Astrocyte of the cerebellum (primary cell): ENCODE results near the gene ORC4.

Experiments used
- DNase-seq: peaks from one replicate; pipeline ENCODE4 v3.0.0-alpha.2; 2011; ENCODE audit warnings: low read depth
- H3K4me3 ChIP-seq: 2 replicates; pipeline ENCODE4 v1.5.1; 2011; ENCODE audit warnings: mild to moderate bottlenecking, low read depth, low read length, moderate library complexity
- in situ Hi-C: cut with HindIII; loops from 2 replicates; pipeline ENCODE4 v1.10.0; 2017; ENCODE audit warnings: low sequenced_read_pairs
- TF ChIP-seq, protein P1 (sequence below): IDR thresholded peaks from 2 replicates; pipeline ENCODE4 v1.5.1; 2012; ENCODE audit warnings: low read length, low read depth, moderate library complexity, mild to moderate bottlenecking; ENCODE audit errors: missing control alignments

ORC4 gene

GRCh38 chr2:147989809-147990403 lies 30.6 kb downstream of the ORC4 start:
- TF ChIP-seq, protein P1, sequence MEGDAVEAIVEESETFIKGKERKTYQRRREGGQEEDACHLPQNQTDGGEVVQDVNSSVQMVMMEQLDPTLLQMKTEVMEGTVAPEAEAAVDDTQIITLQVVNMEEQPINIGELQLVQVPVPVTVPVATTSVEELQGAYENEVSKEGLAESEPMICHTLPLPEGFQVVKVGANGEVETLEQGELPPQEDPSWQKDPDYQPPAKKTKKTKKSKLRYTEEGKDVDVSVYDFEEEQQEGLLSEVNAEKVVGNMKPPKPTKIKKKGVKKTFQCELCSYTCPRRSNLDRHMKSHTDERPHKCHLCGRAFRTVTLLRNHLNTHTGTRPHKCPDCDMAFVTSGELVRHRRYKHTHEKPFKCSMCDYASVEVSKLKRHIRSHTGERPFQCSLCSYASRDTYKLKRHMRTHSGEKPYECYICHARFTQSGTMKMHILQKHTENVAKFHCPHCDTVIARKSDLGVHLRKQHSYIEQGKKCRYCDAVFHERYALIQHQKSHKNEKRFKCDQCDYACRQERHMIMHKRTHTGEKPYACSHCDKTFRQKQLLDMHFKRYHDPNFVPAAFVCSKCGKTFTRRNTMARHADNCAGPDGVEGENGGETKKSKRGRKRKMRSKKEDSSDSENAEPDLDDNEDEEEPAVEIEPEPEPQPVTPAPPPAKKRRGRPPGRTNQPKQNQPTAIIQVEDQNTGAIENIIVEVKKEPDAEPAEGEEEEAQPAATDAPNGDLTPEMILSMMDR = peak; percentile 60
- DNase-seq = peak; percentile 43
- in situ Hi-C loops = loop anchor here (25.0 kb wide), 2 partner anchors 522 to 997 kb away; no protein-coding TSS in a partner anchor
- H3K4me3 ChIP-seq = no peak overlapping the region

GRCh38 chr2:147989102-147989501 lies 31.4 kb downstream of the ORC4 start:
- in situ Hi-C loops = loop anchor here (25.0 kb wide), 2 partner anchors 523 to 998 kb away; no protein-coding TSS in a partner anchor
- H3K4me3 ChIP-seq = no peak overlapping the region
- TF ChIP-seq, protein P1 = no peak
- no peak for DNase-seq

DNA sequence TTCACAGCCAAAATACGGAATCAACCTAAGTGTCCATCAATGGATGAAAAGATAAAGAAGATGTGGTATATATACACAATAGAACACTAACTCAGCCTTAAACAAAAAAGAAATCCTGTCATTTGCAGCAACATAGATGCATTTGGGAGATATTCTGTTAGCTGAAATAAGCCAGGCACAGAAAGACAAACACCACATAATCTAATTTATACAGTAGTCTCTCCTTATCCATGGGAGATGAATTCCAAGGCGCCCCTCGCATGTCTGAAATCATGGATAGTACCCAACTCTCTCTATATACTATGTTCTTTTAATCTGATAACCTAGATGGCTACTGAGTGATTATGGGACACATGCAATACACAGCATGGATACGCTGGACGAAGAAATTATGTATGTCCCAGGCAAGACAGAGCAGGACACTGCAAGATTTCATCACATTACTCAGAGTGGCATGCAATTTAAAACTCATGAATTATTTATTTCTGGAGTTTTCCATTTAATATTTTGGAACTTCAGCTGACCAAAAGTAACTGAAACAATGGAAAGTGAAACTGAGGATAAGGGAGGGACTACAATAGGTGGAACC lies 39.5 kb downstream of the ORC4 start:
- no peak overlapping the region for H3K4me3 ChIP-seq
- TF ChIP-seq, protein P1 = no peak
- DNase-seq = no peak
- in situ Hi-C loops = loop anchor here (25.0 kb wide), 2 partner anchors 531 to 1006 kb away; no protein-coding TSS in a partner anchor

- no peak overlapping the region for H3K4me3 ChIP-seq
- in situ Hi-C loops = loop anchor here (25.0 kb wide), 2 partner anchors 535 to 1010 kb away; no protein-coding TSS in a partner anchor
- TF ChIP-seq, protein P1 = no peak
- no peak for DNase-seq
These were observed 42.9 kb downstream of the ORC4 start for GRCh38 chr2:147977679-147978078.

- in situ Hi-C loops = loop anchor here (25.0 kb wide), 2 partner anchors 536 to 1011 kb away; no protein-coding TSS in a partner anchor
- TF ChIP-seq, protein P1 = no peak
- DNase-seq = no peak
- H3K4me3 ChIP-seq = no peak overlapping the region
These were observed 44.4 kb downstream of the ORC4 start for GRCh38 chr2:147976102-147976501.

DNA sequence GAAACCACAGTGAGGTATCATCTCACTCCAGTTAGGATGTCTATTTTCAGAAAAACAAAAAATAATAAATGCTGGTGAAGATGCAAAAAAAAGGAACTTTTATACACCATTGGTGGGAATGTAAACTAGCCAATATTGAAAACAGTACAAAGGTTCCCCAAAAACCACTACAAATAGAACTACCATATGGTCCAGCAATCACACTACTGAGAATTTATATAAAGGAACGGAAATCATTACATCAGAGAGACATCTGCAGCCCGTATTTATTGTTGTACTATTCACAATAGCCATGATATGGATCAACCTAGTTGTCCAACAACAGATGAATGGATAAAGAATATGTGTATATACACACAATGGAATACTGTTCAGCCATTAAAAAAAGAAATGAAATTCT lies 52.0 kb downstream of the ORC4 start:
- H3K4me3 ChIP-seq = no peak overlapping the region
- in situ Hi-C loops = no loop called here
- DNase-seq = no peak
- TF ChIP-seq, protein P1 = no peak
